T-helper 9 cell (primary cell): ENCODE data around the gene KIF25.
"Not testable (repeated sequence)": the region's sequence is repeated elsewhere in the genome, so short reads cannot be mapped to it uniquely, and the experiment has no call there.

ENCODE experiments used
- DNase-seq: peaks from one replicate; pipeline ENCODE4 v3.0.0-alpha.2; 2020

Gene KIF25

DNA sequence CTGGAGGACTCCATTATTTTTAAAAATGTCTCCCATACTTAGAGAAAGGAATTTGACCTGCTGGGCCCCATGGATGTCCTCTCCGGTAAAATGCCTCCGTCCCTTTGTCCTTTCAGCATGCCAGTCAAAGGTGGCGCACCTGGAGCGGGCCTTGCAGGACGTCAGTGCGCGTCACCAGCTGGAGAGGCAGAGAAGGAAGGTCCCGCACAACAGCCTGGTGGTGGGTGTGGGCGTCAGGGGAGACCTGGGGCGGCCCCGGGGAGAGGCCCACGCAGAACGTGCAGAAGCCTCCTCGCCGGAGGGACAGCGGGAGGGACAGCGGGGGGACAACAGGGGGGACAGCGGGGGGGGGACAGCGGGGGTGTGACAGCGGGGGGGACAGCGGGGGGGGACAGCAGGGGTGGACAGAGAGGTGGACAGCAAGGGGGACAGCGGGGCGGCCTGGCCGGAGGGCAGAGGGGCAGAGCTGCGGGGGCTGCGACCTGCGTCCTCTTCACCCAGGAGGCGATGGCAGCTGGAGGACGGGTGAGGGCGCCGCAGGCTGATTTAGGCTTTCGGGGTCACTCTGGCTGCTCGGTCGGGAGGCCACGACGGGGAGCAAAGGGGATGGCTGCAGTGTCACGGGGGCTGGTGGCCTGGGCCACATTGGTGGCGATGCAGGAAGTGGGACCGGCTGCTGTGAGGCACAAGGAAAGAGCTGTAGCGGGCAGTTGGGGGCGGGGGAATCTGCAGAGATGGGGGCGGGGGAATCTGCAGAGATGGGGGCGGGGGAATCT, 859 bp upstream of the KIF25 start:
- DNase-seq = no peak

DNA sequence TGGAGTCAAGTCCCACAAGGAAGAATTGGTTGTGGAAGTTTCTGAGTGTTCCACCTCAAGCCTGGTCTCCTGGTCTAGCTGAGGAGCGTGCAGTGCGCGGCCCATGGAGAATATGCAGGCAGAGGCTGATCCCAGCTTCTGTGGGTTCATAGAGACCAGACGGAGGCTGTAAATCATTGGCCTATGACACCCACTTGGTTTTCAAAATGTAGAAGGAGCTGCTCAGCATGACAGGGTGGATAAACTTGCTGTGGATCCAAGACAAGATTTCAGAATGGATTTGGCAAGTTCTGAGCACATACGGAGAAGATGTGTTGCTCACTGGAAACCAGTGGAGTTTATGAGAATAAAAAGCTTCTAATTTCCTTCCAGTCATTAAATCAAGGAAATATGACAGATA, 744 bp downstream of the KIF25 start:
- DNase-seq = no peak

DNA sequence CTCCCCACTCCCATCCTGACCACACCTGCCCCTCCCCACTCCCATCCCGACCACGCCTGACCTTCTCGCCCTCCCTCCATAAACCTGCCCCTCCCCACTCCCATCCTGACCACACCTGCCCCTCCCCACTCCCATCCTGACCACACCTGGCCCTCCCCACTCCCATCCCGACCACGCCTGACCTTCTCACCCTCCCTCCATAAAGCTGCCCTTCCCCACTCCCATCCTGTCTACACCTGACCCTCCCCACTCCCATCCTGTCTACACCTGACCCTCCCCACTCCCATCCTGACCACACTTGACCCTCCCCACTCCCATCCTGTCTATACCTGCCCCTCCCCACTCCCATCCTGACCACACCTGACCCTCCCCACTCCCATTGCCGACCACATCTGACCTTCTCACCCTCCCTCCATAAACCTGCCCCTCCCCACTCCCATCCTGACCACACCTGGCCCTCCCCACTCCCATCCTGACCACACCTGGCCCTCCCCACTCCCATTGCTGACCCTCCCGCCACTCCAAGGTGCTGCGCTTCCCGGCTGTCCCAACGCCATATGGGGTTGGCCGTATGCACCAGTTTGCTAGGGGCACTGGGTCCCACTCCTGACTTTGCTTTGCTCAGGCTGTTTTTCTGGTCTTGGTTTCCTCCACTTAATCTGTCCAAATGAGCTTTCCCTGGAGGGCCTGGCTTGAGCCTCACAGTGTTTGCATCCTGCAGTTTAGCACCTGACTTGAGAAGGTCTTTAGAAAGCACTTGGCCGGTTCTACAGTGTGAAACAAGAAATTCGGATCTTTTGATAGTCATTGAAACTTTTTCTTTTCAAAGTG, 2.9 kb downstream of the KIF25 start:
- no peak for DNase-seq

DNA sequence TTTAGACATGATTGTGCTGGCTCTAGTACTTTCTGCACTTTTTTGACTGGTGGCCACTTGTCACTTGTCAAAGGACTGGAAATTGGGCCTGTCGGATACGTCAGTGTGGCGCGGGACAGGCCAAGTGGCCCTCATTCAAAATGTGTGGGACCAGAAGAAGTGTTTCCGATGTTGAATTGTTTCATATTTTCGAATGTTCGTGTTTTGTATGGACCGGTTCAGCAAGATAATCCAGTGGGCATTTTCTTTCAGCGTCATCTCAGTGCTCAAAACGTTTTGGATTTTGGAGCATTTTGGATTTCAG, 3.5 kb downstream of the KIF25 start:
- no peak for DNase-seq

DNA sequence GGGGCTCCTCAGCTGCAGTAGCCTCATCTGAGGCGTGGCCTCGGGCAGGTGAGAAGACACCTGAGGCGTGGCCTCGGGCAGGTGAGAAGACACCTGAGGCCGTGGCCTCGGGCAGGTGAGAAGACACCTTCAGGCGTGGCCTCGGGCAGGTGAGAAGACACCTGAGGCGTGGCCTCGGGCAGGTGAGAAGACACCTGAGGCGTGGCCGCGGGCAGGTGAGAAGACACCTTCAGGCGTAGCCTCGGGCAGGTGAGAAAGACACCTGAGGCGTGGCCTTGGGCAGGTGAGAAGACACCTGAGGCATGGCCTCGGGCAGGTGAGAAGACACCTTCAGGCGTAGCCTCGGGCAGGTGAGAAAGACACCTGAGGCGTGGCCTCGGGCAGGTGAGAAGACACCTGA, 4.0 kb downstream of the KIF25 start:
- not testable (repeated sequence) for DNase-seq

DNA sequence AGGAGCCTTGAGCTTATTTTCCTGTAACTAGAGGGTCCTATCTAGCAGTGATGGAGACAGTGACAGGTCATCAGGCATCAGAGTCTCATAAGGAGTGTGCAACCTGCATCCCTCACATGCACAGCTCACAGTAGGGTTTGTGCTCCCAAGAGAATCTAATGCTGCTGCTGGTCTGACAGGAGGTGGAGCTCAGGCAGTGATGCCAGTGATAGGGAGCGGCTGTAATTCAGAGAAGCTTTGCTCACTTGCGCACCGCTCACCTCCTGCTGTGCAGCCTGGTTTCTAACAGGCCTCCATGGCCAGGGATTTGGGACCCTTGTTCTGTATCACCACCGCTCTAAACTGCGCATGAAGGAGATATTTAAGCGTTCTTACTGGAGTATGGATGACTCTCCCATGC, 5.3 kb downstream of the KIF25 start:
- no peak for DNase-seq

DNA sequence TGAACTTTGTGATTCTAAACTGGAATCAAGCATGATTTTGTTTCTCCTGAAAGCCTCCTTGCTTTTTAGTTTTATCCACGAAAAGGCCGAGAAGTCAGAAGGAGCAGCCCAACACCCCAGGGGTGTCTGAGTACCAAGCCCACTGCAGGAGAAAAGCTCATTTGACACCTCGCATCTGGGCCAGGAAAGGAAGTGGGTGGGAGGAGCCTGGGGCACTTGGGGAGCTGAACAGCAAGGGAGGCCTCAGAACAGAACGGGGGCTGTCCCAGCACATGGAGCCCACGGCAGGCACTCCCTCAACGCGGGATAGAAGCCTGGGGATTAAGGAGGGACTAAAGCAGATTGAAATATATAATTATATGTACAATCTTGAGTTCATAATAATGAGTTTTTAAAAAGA, 6.6 kb downstream of the KIF25 start:
- DNase-seq = no peak

DNA sequence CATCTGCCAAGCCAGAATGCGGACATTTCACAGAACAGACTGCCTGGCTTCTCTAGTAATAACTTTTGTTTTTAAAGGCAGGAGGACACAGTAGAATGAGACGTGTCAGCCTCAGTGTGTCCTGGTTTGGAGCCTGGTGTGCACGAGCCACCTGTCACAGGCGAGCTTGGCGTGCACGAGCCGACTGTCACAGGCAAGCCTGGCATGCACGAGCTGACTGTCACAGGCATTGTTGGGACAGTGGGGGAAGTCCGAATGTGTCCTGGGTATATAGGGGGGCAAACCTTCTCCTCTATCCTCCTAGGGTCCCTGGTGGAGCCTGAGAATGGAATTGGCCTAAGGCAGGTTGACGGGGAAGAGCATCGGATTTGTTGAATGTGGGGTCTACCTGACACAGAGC, 7.5 kb downstream of the KIF25 start:
- no peak for DNase-seq

DNA sequence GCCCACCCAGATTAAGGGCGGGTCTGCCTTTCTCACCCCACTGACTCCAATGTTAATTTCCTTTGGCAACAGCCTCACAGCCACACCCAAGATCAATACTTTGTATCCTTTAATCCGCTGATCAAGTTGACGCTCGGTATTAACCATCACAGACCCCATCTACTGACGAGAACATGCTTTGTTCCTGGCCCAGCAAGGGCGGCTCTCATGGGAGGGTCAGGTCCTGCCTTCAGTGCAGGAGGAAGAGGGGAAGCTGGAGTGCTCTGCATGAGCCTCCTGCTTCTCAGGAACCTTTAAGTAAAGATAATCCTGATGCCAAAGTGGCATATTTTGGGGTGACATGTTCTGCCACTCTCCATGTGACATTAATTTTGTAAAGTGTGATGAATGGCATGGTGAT, 8.3 kb downstream of the KIF25 start:
- no peak for DNase-seq

DNA sequence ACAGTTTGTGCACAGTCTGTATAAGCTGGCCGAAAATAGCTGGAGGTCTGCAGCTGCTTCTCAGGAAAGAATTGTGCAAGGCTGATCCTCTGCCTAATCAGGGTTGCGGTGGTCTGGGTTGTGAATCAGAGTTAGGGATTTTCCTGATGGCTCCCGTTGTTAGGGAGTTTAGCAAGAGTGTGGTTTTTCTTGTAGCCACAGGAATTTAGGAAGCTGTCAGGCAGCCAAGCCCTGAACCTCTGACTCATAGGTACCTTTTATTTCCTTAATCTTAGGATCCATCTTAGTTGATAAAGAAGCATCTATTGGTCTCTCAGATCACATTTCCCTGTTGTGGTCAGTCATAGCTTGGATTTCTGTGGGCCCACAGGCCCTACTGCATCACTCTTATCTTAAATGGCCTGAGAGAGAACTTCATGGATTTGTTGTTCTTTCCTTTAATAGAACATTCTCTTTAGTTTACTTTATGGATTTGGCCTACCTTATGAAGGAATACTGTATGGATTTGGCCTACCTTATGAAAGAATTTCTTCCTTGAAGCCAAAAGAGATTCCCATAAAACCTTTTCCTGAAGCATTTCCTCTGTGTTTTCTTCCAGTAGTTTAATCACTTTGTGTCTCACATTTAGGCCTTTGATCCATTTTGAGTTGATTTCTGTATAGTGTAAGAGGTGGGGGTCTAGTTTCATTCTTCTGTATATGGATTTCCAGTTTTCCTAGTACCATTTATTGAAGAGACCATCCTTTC, 10.3 kb downstream of the KIF25 start:
- no peak for DNase-seq

DNA sequence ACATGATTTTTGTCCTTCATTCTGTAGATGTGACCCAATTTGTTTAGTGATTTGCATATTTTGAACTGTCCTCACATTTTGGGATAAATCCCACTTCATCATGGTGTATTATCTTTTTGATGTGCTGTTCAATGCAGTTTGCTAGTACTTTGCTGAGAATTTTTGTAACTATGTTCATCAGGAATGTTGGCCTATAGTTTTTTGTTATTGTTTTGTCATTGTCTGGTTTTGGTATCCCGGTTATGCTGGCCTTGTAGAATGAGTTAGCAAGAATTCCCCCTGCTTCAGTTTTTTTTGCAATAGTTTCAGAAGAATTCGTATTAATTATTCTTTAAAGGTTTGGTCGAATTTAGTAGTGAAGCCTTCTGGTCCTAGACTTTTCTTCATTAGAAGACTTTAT, 11.9 kb downstream of the KIF25 start:
- DNase-seq = no peak

DNA sequence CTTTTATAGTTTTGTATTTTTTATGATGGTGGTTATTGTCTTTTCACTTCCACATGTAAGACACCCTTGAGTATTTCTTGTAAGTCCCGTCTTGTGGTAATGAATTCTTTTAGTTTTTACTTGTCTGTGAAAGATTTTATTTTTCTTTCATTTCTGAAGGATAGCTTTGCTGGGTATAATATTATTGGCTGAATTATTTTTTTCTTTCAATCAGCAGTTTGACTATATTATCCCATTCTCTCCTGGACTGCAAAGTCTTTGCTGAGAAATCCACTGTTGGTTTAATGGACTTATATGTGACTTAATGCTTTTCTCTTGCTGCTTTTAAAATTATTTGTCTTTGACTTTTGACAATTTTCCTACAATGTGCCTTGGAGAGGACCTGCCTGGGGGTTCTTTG, 13.8 kb downstream of the KIF25 start:
- DNase-seq = no peak

DNA sequence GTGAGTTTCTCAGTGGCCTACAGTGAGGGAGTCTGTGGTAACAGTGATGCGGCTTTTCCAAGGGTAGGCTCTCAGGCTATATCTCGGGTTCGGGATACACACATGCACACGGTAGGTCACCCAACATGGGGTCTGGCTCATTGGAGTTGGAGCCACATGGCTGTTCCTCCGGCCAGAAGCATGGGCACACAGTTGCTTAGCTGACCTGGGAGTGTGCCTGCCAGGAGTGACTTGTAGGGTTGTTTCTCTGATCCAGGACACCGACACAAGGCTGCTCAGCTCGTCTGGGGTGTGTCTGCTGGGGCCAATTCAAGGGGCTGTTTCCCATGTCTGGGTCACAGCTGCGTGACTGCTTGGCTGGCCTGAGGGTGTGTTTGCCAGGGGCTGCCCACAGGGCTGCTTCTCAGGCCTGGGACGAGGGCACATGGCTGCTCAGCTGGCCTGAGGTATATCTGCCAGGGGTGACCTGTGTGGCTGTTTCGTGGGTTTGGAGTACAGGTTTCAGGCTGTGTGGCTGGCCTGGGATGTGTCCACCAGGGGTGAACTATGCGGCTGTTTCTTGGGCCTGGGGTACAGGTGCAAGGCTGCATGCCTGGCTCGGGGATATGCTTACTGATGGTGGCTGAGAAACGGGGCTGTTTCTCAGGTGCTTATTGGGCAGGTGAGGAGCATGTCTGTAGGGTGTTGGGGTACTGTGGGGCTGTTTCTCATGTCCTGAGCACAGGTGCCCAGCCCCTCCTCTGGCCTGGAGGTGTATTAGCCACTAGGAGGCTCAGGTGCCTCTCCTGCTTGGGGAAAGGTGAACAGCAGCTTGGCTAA, 15.2 kb downstream of the KIF25 start:
- DNase-seq = no peak

DNA sequence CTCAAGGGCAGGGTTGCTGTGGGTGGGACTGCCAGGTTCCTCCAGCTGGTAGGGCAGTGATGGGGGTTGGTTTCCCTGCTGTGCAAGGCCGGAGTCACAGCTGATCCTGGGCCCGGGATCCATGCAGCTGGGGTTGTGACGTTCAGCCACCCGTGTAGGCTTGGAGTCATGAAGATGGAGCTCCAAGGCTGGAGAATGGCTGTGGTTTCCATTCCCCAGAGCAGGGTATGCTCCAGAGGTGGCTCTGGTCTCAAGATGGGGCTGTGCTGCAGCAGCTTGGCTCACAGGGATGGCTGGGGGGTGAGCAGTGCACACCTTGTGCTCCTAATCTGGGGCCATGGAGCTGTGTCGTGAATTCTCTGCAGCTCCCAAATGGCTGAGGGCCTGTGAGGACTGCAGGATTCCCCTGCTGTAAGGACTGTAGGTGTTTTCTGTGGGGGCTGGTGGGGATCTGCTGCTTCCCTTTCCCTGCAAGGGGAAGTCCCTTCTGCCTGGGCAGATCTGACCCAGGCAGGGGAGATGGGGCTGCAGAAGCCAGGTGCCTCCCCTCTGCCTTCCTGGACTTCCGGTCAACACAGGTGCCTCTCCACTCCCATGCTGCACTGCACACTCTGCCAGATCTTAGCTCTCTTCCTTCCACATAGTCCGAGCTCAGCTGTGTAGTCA, 15.9 kb downstream of the KIF25 start:
- no peak for DNase-seq

DNA sequence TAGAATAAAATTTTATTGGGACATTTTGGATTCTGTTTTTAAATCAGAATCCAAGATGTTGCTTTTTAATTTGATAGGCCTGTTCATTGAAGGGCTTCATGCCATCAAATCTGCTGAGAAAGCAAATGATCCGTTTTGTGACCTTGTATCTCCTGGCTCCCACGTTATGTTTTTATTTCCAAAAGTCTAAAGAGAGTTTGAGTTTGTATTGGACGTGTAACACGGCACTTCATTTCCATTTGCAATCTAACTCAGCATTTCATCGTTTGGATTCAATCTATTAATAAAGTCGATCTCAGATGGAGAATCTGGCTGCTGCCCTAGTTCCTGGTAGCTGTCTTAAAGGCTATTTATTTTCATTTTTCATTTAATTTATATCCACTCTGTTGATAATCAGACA, 17.0 kb downstream of the KIF25 start:
- no peak for DNase-seq

DNA sequence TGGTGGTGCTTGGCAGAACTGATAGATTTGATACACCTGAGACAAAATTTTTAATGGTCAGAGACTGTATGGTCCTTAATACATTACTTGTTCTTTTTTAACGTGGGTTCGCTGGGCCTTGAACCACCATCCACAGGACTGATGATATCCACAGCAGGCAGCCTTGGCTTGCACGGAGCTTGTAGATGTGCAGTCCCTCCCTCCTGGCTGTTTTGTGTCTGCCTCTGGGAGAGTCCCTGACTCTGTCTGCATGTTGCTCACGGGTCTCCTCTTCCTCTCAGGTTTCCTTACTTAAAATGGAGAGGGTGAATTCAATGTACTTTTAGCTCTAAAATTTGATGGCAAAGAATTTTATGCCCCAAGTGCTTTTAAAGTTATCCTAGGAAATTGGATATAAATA, 17.5 kb downstream of the KIF25 start:
- no peak for DNase-seq

DNA sequence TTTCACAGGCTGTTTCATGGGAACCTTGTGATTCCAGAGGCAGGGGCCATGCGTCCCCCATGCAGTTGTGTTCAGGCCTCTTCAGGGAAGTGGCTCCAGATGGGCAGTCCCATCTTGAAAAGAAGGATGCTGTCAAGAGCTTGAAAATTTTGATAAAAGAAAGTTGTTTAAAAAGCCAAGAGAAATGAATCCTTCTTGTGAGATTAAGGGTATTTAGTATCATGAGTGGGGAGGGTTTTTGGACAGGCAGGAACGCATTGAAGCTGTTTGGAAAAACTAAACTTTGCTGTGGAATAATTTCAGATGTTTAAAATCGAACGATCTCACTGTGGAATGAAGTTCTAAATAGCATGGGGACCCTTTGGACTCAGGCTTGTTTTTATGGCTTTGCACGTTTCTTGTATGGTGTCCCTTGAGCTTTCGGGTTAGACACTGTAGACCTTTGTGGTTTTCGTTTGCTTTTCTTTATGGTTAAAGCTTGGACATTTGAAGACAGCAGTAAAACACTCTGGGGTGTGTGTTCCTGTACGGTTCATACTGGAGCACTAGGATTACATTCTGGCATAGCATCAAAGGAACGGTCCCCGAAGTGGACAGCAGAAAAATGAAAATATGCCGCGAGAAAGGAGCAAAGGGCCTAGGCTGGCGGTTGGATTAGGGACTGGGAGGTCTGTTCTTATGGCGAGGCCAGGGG, 18.2 kb downstream of the KIF25 start:
- no peak for DNase-seq

DNA sequence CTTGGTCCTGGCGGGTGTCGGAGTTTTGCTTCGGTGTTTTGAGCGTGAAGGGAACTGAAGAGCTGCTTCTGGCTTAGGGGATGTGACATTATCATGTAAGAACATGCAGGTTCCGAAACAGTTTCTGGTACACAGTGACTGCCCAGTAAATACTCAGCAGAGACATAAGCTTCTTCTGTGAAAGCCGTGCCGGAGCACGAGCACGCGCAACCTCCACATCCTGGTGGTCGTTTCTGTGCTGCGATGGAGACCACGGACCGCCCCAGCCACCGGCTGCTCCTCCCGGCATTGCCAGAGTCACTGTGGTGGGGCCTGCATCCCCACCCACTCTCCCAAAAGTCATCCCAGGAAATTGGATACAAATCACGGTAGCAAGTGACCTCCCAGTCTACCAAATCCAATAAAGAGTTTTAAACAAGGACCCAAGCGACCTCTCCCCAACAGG, 18.7 kb downstream of the KIF25 start:
- DNase-seq = no peak

DNA sequence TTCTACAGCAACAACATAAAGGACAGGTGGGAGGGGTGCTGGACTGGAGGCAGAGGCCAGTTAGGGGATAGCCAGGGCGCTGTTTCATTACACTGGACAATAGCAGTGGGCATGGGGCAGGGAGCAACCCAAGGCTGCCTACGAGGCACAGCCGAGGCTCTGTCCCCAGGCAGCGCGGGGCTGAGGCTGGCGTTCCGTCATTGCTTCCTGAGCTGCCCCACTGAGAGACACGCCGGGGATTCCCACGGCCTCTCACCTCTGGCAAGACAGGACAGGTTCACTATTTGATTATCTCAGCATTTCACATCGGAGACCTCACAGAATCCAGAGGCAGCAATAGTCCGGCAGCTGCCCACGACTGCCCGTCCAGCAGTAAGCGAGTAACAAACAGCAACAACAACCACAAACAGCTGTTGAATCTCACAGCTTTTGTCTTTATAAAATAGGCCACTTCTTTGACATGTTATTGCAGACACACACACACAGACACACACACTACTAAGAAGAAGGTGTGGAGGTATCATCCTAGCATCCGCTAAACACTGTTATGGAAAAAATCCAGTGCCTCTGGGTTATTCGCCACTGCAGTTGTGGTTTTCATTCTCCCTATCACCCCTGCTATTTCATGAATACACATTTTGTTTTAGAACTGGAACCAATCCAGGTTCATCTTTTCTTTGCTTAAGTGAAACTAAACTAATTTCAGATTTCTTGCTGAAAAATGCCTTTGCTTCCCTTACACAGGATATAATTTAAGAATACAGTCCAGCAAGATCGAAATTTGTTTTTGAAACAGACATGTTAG, 19.5 kb downstream of the KIF25 start:
- DNase-seq = no peak

DNA sequence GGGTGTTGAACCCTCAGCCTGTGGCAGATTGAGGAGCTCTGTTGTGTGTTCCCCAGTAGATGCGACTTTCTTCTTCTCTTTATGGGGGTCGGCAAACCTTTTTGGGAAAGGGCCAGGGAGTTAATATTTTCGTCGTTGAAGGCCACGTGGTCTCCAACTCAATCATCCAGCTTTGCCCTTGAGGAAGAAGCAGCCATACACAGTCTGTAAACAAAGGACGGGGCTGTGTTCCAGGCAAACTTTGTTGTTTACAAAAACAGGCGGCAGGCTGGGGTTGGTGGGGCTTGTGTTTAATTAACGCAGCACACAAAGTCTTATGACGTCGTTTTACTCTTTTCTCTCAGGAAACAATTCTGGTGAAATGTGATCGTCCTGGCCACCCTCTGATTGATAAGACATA, 20.2 kb downstream of the KIF25 start:
- DNase-seq = no peak

DNA sequence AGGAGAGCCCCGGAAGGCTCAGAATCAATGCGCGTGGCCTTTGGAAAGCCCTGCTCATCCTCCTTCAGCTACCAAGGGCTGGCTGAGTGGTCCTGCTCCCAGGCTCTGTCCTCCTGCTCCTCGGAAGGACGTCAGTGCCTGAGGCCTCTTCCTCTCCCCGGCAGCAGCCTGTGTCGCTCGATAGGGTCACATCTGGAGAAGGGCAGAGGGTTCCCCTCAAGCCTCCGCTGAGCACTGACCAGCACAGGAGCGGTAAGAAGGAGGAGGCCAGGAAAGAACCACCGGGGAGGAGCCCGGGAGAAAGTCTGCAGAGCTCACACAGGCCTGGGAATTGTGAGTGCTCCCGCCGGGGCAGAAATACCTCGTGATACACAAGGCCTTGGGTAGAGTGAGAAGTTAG, 21.2 kb downstream of the KIF25 start:
- no peak for DNase-seq
